Breast epithelium (tissue), 4 donors: ENCODE results near the gene TFF3. TPM values are rescaled to one million over a fixed set of nuclear protein-coding genes. Genes with fewer than 3 reads are reported as not detected.

Experiments
- DNase-seq, 2 donors: peaks; one replicate each; pipeline ENCODE4 v3.0.0-alpha.2; 2019; ENCODE audit warnings: low spot score in 2 of 2
- H3K27ac ChIP-seq, 2 donors: fragments of 200-600 bp; sonication (generic) in 1 of 2; one replicate each; pipeline ENCODE4 v1.5.1; 2016 to 2019; ENCODE audit warnings: mild to moderate bottlenecking in 1 of 2
- H3K27me3 ChIP-seq, 2 donors: fragments of 200-600 bp; sonication (generic) in 1 of 2; one replicate each; pipeline versions ENCODE4 v1.5.1 to v1.6.0; 2017 to 2019; ENCODE audit warnings: control low read depth in 1 of 2, mild to moderate bottlenecking in 1 of 2
- H3K36me3 ChIP-seq: fragments of 200-600 bp; one replicate; pipeline ENCODE4 v1.5.1; 2019
- H3K4me1 ChIP-seq, 2 donors: fragments of 200-600 bp; sonication (generic); one replicate each; pipeline ENCODE4 v1.5.1; 2016 to 2019; ENCODE audit warnings: control low read depth in 1 of 2
- H3K4me3 ChIP-seq, 3 donors: fragments of 200-600 bp; sonication (generic); 1 replicate in 2 of 3; 2 replicates in 1 of 3; pipeline ENCODE4 v1.5.1; 2016 to 2019; ENCODE audit warnings: mild to moderate bottlenecking in 3 of 3, moderate library complexity in 2 of 3
- H3K9me3 ChIP-seq, 2 donors: fragments of 200-600 bp; sonication (generic) in 1 of 2; one replicate each; pipeline ENCODE4 v1.5.1; 2016 to 2019; ENCODE audit warnings: control low read depth in 1 of 2
- CTCF ChIP-seq, 3 donors: fragments of 450-650 bp; IDR thresholded peaks; one replicate each; pipeline ENCODE4 v1.5.1; 2016 to 2017; ENCODE audit warnings: antibody characterized with exemption in 3 of 3, mild to moderate bottlenecking in 3 of 3, moderate library complexity in 3 of 3
- POLR2A ChIP-seq: fragments of 450-650 bp; IDR thresholded peaks from one replicate; pipeline ENCODE4 v1.6.1; 2016; ENCODE audit warnings: antibody characterized with exemption, mild to moderate bottlenecking, moderate library complexity
- POLR2AphosphoS5 ChIP-seq, 3 donors: sonication (generic); formaldehyde crosslinking; IDR thresholded peaks; one replicate each; pipeline ENCODE4 v1.6.1; 2017; ENCODE audit warnings: antibody characterized with exemption in 3 of 3
- intact Hi-C: fragments of 100-400 bp; cut with DNase I; formaldehyde crosslinking; loops from one replicate; pipeline ENCODE4 v1.15.1; 2023; ENCODE audit warnings: low total_unique reads
- total RNA-seq, 3 donors: library from RNA; depleted of rRNA; stranded (reverse); fragments of >200 nt; gene quantifications; one replicate each; pipeline ENCODE4 v1.1.0, GENCODE V29; 2016

The TFF3 gene
- total RNA-seq, 3 donors from 2014 or later = 0.96 to 108 (median 11.4) TPM

DNA sequence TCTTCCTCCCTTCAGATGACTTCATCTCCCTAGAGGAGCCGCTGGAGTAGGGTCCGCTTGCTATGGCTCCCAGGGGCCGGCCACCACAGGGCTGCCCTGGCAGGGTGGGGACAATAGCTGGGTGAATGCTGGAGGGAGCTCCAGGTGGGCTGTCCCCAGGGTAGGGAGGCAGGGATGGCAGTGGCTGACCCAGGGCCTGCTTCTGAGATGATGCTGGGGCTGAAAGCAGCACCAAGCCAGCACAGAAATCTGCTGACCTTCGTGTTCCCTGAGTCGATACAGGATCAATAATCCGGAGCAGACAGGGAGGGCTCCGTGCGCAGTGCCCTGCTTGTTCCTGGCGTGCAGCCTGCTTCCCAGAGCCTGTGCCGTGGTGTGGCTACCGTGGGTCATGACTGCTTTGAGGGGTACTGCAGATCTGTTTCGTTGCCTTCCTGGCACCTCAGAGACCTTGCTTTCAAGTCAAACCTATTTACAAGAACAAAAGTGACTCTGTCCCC lies 34.0 kb downstream of the TFF3 start:
- no peak overlapping the region for H3K27ac ChIP-seq
- no peaks in the 10 kb centered on the region for H3K27me3 ChIP-seq
- no peak overlapping the region for H3K4me3 ChIP-seq
- intact Hi-C loops = no loop called here
- H3K36me3 ChIP-seq = no peaks in the 10 kb centered on the region
- no peak for TF ChIP-seq CTCF (IDR thresholded peaks at IDR 0.05)
- TF ChIP-seq POLR2A = no peak
- TF ChIP-seq POLR2AphosphoS5 (IDR thresholded peaks at IDR 0.05) = no peak
- no peaks in the 10 kb centered on the region for H3K4me1 ChIP-seq
- peaks cover 0 to 3% of the 10 kb centered on the region in 2 donors for H3K9me3 ChIP-seq
- DNase-seq = no peak

GRCh38 chr21:42280356-42281180 lies 34.6 kb downstream of the TFF3 start:
- DNase-seq = no peak
- intact Hi-C loops = no loop called here
- Histone ChIP-seq H3K9me3 (peaks cover 0 to 3% of the 10 kb centered on the region in 2 donors), H3K27ac (no peak overlapping the region), H3K27me3 (no peaks in the 10 kb centered on the region), H3K4me3 (no peak overlapping the region), H3K36me3 (no peaks in the 10 kb centered on the region), H3K4me1 (no peaks in the 10 kb centered on the region)
- TF ChIP-seq POLR2A (no peak), CTCF (IDR thresholded peaks at IDR 0.05) (no peak), POLR2AphosphoS5 (IDR thresholded peaks at IDR 0.05) (no peak)

- no peaks in the 10 kb centered on the region for H3K36me3 ChIP-seq
- DNase-seq = no peak
- no peaks in the 10 kb centered on the region for H3K4me1 ChIP-seq
- H3K9me3 ChIP-seq = peaks cover 0 to 3% of the 10 kb centered on the region in 2 donors
- intact Hi-C loops = no loop called here
- no peak overlapping the region for H3K27ac ChIP-seq
- no peak for TF ChIP-seq POLR2A
- TF ChIP-seq POLR2AphosphoS5 (IDR thresholded peaks at IDR 0.05) = no peak
- no peak for TF ChIP-seq CTCF (IDR thresholded peaks at IDR 0.05)
- no peak overlapping the region for H3K4me3 ChIP-seq
- no peaks in the 10 kb centered on the region for H3K27me3 ChIP-seq
These were observed 35.3 kb downstream of the TFF3 start for GRCh38 chr21:42279888-42280287.

- intact Hi-C loops = no loop called here
- DNase-seq = no peak
- Histone ChIP-seq H3K27ac (no peak overlapping the region), H3K4me3 (no peak overlapping the region), H3K4me1 (no peaks in the 10 kb centered on the region), H3K9me3 (peaks cover 0 to 3% of the 10 kb centered on the region in 2 donors), H3K36me3 (no peaks in the 10 kb centered on the region), H3K27me3 (no peaks in the 10 kb centered on the region)
- no peak for TF ChIP-seq POLR2AphosphoS5 (IDR thresholded peaks at IDR 0.05)
- TF ChIP-seq CTCF (IDR thresholded peaks at IDR 0.05) = no peak
- no peak for TF ChIP-seq POLR2A
These were observed 35.8 kb downstream of the TFF3 start for GRCh38 chr21:42279341-42279871.
